Neural cell (in vitro differentiated cells): ENCODE measurements around the gene FMN2. TPM values are rescaled to one million over a fixed set of nuclear protein-coding genes. Genes with fewer than 3 reads are reported as not detected.

Experiments used
- H2AFZ ChIP-seq: fragments of 200-600, 300-800 bp; sonication (generic), shearing (Covaris generic); 2 replicates; pipeline ENCODE4 v1.6.0; 2014; ENCODE audit warnings: low read depth, mild to moderate bottlenecking, antibody characterized with exemption, low read length, moderate library complexity
- H3F3A ChIP-seq: fragments of 200-600 bp; shearing (Covaris generic); 2 replicates; pipeline ENCODE4 v1.6.1; 2016; ENCODE audit warnings: mild to moderate bottlenecking, moderate library complexity, mixed read lengths, antibody characterized with exemption, low read length; ENCODE audit not compliant: insufficient read depth, poor library complexity, severe bottlenecking
- H3K27ac ChIP-seq: fragments of 200-600, 300-800 bp; sonication (generic), shearing (Covaris generic); 2 replicates; pipeline ENCODE4 v1.5.1; 2014; ENCODE audit warnings: mild to moderate bottlenecking, low read length, moderate library complexity
- H3K27me3 ChIP-seq: fragments of 300-800, 200-600 bp; sonication (generic), shearing (Covaris generic); 2 replicates; pipeline ENCODE4 v1.6.0; 2014; ENCODE audit warnings: mild to moderate bottlenecking, low read depth, low read length, moderate library complexity; ENCODE audit not compliant: insufficient read depth
- H3K36me3 ChIP-seq: fragments of 300-800, 200-600 bp; sonication (generic), shearing (Covaris generic); 2 replicates; pipeline ENCODE4 v1.5.1; 2014; ENCODE audit warnings: mild to moderate bottlenecking, antibody characterized with exemption, low read length, moderate library complexity; ENCODE audit not compliant: insufficient read depth
- H3K4me2 ChIP-seq: fragments of 300-800, 200-600 bp; sonication (generic), shearing (Covaris generic); 2 replicates; pipeline ENCODE4 v1.6.0; 2014; ENCODE audit warnings: mild to moderate bottlenecking, low read length
- H3K4me3 ChIP-seq: fragments of 300-800, 200-600 bp; sonication (generic), shearing (Covaris generic); 2 replicates; pipeline ENCODE4 v1.5.1; 2014; ENCODE audit warnings: mild to moderate bottlenecking, low read length, moderate library complexity
- H3K79me2 ChIP-seq: fragments of 200-600 bp; shearing (Covaris generic); replicated peaks from 2 replicates; pipeline ENCODE4 v1.6.0; 2014; ENCODE audit warnings: mild to moderate bottlenecking, low read length, moderate library complexity; ENCODE audit not compliant: insufficient read depth
- H3K9ac ChIP-seq: fragments of 300-800, 200-600 bp; sonication (generic), shearing (Covaris generic); 2 replicates; pipeline ENCODE4 v1.6.1; 2016; ENCODE audit warnings: mild to moderate bottlenecking, low read length, mixed read lengths
- H3K9me2 ChIP-seq: fragments of 200-600 bp; shearing (Covaris generic); 2 replicates; pipeline ENCODE4 v1.6.1; 2016; ENCODE audit warnings: mild to moderate bottlenecking, low read length, mixed read lengths; ENCODE audit not compliant: insufficient read depth
- H3K9me3 ChIP-seq: fragments of 200-600, 300-800 bp; sonication (generic), shearing (Covaris generic); 2 replicates; pipeline ENCODE4 v1.6.1; 2016; ENCODE audit warnings: mild to moderate bottlenecking, mixed run types, low read length, moderate library complexity, mixed read lengths
- H4K20me1 ChIP-seq: fragments of 200-600 bp; shearing (Covaris generic); 2 replicates; pipeline ENCODE4 v1.6.1; 2016; ENCODE audit warnings: mild to moderate bottlenecking, mixed run types; ENCODE audit not compliant: insufficient read depth
- CTCF ChIP-seq: fragments of 450-650 bp; IDR thresholded peaks from 2 replicates; pipeline ENCODE4 v1.5.1; 2014; ENCODE audit warnings: antibody characterized with exemption, mild to moderate bottlenecking, moderate library complexity; ENCODE audit not compliant: poor library complexity, severe bottlenecking
- EP300 ChIP-seq: fragments of 450-650 bp; conservative IDR thresholded peaks from 2 replicates; pipeline ENCODE4 v1.6.1; 2014; ENCODE audit warnings: antibody characterized with exemption, mild to moderate bottlenecking, moderate library complexity; ENCODE audit not compliant: poor library complexity, severe bottlenecking
- EZH2 ChIP-seq: fragments of 200-600, 300-800 bp; shearing (Covaris generic), sonication (generic); IDR thresholded peaks from 2 replicates; pipeline ENCODE4 v1.6.1; 2014; ENCODE audit warnings: antibody characterized with exemption, low read length, borderline replicate concordance, mild to moderate bottlenecking; ENCODE audit not compliant: insufficient read depth, poor library complexity, severe bottlenecking
- MXI1 ChIP-seq: fragments of 450-650 bp; conservative IDR thresholded peaks from 2 replicates; pipeline ENCODE4 v1.6.1; 2014; ENCODE audit warnings: antibody characterized with exemption, mild to moderate bottlenecking; ENCODE audit not compliant: poor library complexity, severe bottlenecking
- POLR2AphosphoS5 ChIP-seq: IDR thresholded peaks from 2 replicates; pipeline ENCODE4 v1.6.1; 2012
- RAD21 ChIP-seq: fragments of 450-650 bp; conservative IDR thresholded peaks from 2 replicates; pipeline ENCODE4 v1.6.1; 2014; ENCODE audit warnings: antibody characterized with exemption, mild to moderate bottlenecking, moderate library complexity
- REST ChIP-seq: IDR thresholded peaks from 2 replicates; pipeline ENCODE4 v1.6.1; 2012; ENCODE audit warnings: borderline replicate concordance
- SMC3 ChIP-seq: fragments of 450-650 bp; conservative IDR thresholded peaks from 2 replicates; pipeline ENCODE4 v1.6.1; 2014; ENCODE audit warnings: antibody characterized with exemption, mild to moderate bottlenecking, moderate library complexity; ENCODE audit not compliant: poor library complexity
- TAF1 ChIP-seq: IDR thresholded peaks from 2 replicates; pipeline ENCODE4 v1.6.1; 2012; ENCODE audit warnings: low read depth
- polyA plus RNA-seq: library from polyadenylated mRNA; depleted of rRNA; stranded (reverse); fragments of >200 nt; gene quantifications from 2 replicates; pipeline ENCODE4 v1.2.3, GENCODE V29; 2014

Gene FMN2
- polyA plus RNA-seq, 1 donor from 2014 or later: 23.9 TPM

- TF ChIP-seq TAF1 (no peak), POLR2AphosphoS5 (no peak), EZH2 (no peak), REST (no peak), EP300 (no peak), SMC3 (no peak), MXI1 (no peak), CTCF (no peak)
- no peaks in the 10 kb centered on the region for H3F3A ChIP-seq
- no peaks in the 10 kb centered on the region for H3K36me3 ChIP-seq
- H3K79me2 ChIP-seq: no peaks in the 10 kb centered on the region
- no peaks in the 10 kb centered on the region for H3K9me3 ChIP-seq
- H3K9me2 ChIP-seq: no peaks in the 10 kb centered on the region
- no peak overlapping the region for H2AFZ ChIP-seq
- H3K4me3 ChIP-seq: no peak overlapping the region
- no peak overlapping the region for H3K4me2 ChIP-seq
- no peak overlapping the region for H3K9ac ChIP-seq
- H3K27me3 ChIP-seq: no peaks in the 10 kb centered on the region
- no peaks in the 10 kb centered on the region for H4K20me1 ChIP-seq
- no peak overlapping the region for H3K27ac ChIP-seq
Observed at GRCh38 chr1:240338837-240339236, 247.2 kb downstream of the FMN2 start.

- H3K27me3 ChIP-seq: no peaks in the 10 kb centered on the region
- no peaks in the 10 kb centered on the region for H4K20me1 ChIP-seq
- no peak for TF ChIP-seq POLR2AphosphoS5
- TF ChIP-seq EZH2: no peak
- TF ChIP-seq MXI1: no peak
- no peak for TF ChIP-seq EP300
- no peak for TF ChIP-seq REST
- TF ChIP-seq SMC3: no peak
- no peak for TF ChIP-seq CTCF
- TF ChIP-seq TAF1: no peak
- no peak for TF ChIP-seq RAD21
- no peak overlapping the region for H3K4me3 ChIP-seq
- H3K9me3 ChIP-seq: no peaks in the 10 kb centered on the region
- no peaks in the 10 kb centered on the region for H3K36me3 ChIP-seq
- no peaks in the 10 kb centered on the region for H3K79me2 ChIP-seq
- no peak overlapping the region for H3K9ac ChIP-seq
- H3F3A ChIP-seq: no peaks in the 10 kb centered on the region
- no peak overlapping the region for H3K4me2 ChIP-seq
- H3K9me2 ChIP-seq: no peaks in the 10 kb centered on the region
- H3K27ac ChIP-seq: no peak overlapping the region
- H2AFZ ChIP-seq: no peak overlapping the region
Observed at GRCh38 chr1:240341365-240342250, 249.9 kb downstream of the FMN2 start.
